SK-N-SH treated with all-trans-retinoic acid at 6 μM for 48 hours (cell line): ENCODE data around the gene PFKP.

ENCODE experiments used
- ARNTL ChIP-seq: fragments of 450-650 bp; formaldehyde crosslinking; IDR thresholded peaks from 2 replicates; pipeline ENCODE4 v1.5.0; 2020; ENCODE audit warnings: low read depth, mild to moderate bottlenecking, moderate library complexity, borderline replicate concordance
- CREB5 ChIP-seq: fragments of 250-450 bp; sonication (Bioruptor Pico); IDR thresholded peaks from 2 replicates; pipeline ENCODE4 v1.5.1; 2020; ENCODE audit warnings: low read depth, mild to moderate bottlenecking, moderate library complexity
- CSDC2 ChIP-seq: fragments of 250-450 bp; sonication (Bioruptor Pico); IDR thresholded peaks from 2 replicates; pipeline ENCODE4 v1.5.0; 2020; ENCODE audit warnings: mild to moderate bottlenecking, moderate library complexity
- CSRNP3 ChIP-seq: fragments of 250-450 bp; sonication (Bioruptor Pico); IDR thresholded peaks from 2 replicates; pipeline ENCODE4 v1.5.1; 2021; ENCODE audit warnings: mild to moderate bottlenecking, moderate library complexity
- ESRRG ChIP-seq: fragments of 250-450 bp; sonication (Bioruptor Pico); IDR thresholded peaks from 2 replicates; pipeline ENCODE4 v1.6.1; 2021; ENCODE audit warnings: mild to moderate bottlenecking
- OSR1 ChIP-seq: fragments of 250-450 bp; sonication (Bioruptor Pico); IDR thresholded peaks from 2 replicates; pipeline ENCODE4 v1.8.0; 2022; ENCODE audit warnings: moderate library complexity, mild to moderate bottlenecking, inconsistent platforms
- PATZ1 ChIP-seq: fragments of 250-450 bp; sonication (Bioruptor Pico); IDR thresholded peaks from 2 replicates; pipeline ENCODE4 v1.8.0; 2020; ENCODE audit warnings: mild to moderate bottlenecking, moderate library complexity, borderline replicate concordance
- RARB ChIP-seq: fragments of 250-450 bp; sonication (Bioruptor Pico); IDR thresholded peaks from 2 replicates; pipeline ENCODE4 v1.8.0; 2021; ENCODE audit warnings: mild to moderate bottlenecking, moderate library complexity
- TOX ChIP-seq: fragments of 250-450 bp; sonication (Bioruptor Pico); IDR thresholded peaks from 2 replicates; pipeline ENCODE4 v1.8.0; 2021; ENCODE audit warnings: mild to moderate bottlenecking, moderate library complexity, borderline replicate concordance
- ZFP30 ChIP-seq: fragments of 450-650 bp; formaldehyde crosslinking; IDR thresholded peaks from 2 replicates; pipeline ENCODE4 v1.5.0; 2022; ENCODE audit warnings: mild to moderate bottlenecking, moderate library complexity
- ZNF565 ChIP-seq: fragments of 450-650 bp; formaldehyde crosslinking; conservative IDR thresholded peaks from 2 replicates; pipeline ENCODE4 v1.5.0; 2020; ENCODE audit warnings: low read depth, mild to moderate bottlenecking, moderate library complexity
- ZNF8 ChIP-seq: fragments of 450-650 bp; formaldehyde crosslinking; IDR thresholded peaks from 2 replicates; pipeline ENCODE4 v1.5.0; 2020; ENCODE audit warnings: mild to moderate bottlenecking, moderate library complexity

- TF ChIP-seq ZFP30 (no peak), PATZ1 (CRISPR knock-in tag) (no peak), TOX (CRISPR knock-in tag) (no peak), RARB (CRISPR knock-in tag) (no peak), ESRRG (CRISPR knock-in tag) (no peak), CSRNP3 (CRISPR knock-in tag) (no peak), OSR1 (CRISPR knock-in tag) (no peak), CSDC2 (CRISPR knock-in tag) (no peak), ZNF565 (no peak), CREB5 (CRISPR knock-in tag) (no peak), ZNF8 (CRISPR knock-in tag) (no peak), ARNTL (CRISPR knock-in tag) (no peak)
Observed at GRCh38 chr10:3100856-3101640, 33.7 kb downstream of the PFKP start.
